ENCODE data around the gene ADAM10. TPM values are rescaled to one million over a fixed set of nuclear protein-coding genes. Genes with fewer than 3 reads are reported as not detected.

The ADAM10 gene
- total RNA-seq, 2 experiments from 2014 or later, result 61.9 to 103 TPM

- CTCF ChIA-PET (ENCODE audit: unreplicated experiment), result no interaction called here
- Histone ChIP-seq H3K27ac (ENCODE audit: low read depth, low read length, poor library complexity, severe bottlenecking) (no peak overlapping the region), H3K4me1 (ENCODE audit: insufficient read depth, low read length, poor library complexity, severe bottlenecking) (peaks cover 20% of the 10 kb centered on the region), H3K36me3 (ENCODE audit: insufficient read depth, low read length) (peaks cover 34% of the 10 kb centered on the region), H3K79me2 (ENCODE audit: insufficient read depth, low read depth, low read length) (peaks cover 62% of the 10 kb centered on the region), H3K4me2 (ENCODE audit: low read length) (no peak overlapping the region), H2AFZ (ENCODE audit: low read length) (no peak overlapping the region), H3K9me3 (ENCODE audit: low read length) (no peaks in the 10 kb centered on the region), H4K20me1 (ENCODE audit: insufficient read depth, low read length) (no peaks in the 10 kb centered on the region), H3K9me2 (ENCODE audit: insufficient read depth, low read length) (no peaks in the 10 kb centered on the region), H3K4me3 (ENCODE audit: low read depth, low read length, poor library complexity, severe bottlenecking) (no peak overlapping the region)
- intact Hi-C loops (cut with micrococcal nuclease; ENCODE audit: unreplicated experiment), result no loop called here
- TF ChIP-seq CTCF (conservative IDR thresholded peaks at IDR 0.05; ENCODE audit: low read length) (no peak), EZH2phosphoT487 (IDR thresholded peaks at IDR 0.05; ENCODE audit: borderline replicate concordance, low read depth, low read length) (no peak)
- BruUV-seq (replicated peaks), result no TSS peak
- no peak for DNase-seq (ENCODE audit: low spot score)
- POLR2A ChIA-PET, result interaction anchor here (1.0 kb wide), 1 partner anchor 53 kb away, joined by 5 read pairs; no protein-coding TSS in a partner anchor
Measured at GRCh38 chr15:58717357-58717756, 32.1 kb downstream of the ADAM10 start.

GRCh38 chr15:58716027-58716426 lies 33.5 kb downstream of the ADAM10 start:
- TF ChIP-seq CTCF (conservative IDR thresholded peaks at IDR 0.05; ENCODE audit: low read length) (no peak), EZH2phosphoT487 (IDR thresholded peaks at IDR 0.05; ENCODE audit: borderline replicate concordance, low read depth, low read length) (no peak)
- Histone ChIP-seq H3K9me2 (ENCODE audit: insufficient read depth, low read length) (no peaks in the 10 kb centered on the region), H4K20me1 (ENCODE audit: insufficient read depth, low read length) (no peaks in the 10 kb centered on the region), H3K27ac (ENCODE audit: low read depth, low read length, poor library complexity, severe bottlenecking) (no peak overlapping the region), H3K9me3 (ENCODE audit: low read length) (no peaks in the 10 kb centered on the region), H2AFZ (ENCODE audit: low read length) (no peak overlapping the region), H3K4me3 (ENCODE audit: low read depth, low read length, poor library complexity, severe bottlenecking) (no peak overlapping the region), H3K4me1 (ENCODE audit: insufficient read depth, low read length, poor library complexity, severe bottlenecking) (peaks cover 20% of the 10 kb centered on the region), H3K36me3 (ENCODE audit: insufficient read depth, low read length) (peaks cover 34% of the 10 kb centered on the region), H3K4me2 (ENCODE audit: low read length) (no peak overlapping the region), H3K79me2 (ENCODE audit: insufficient read depth, low read depth, low read length) (peaks cover 50% of the 10 kb centered on the region)
- POLR2A ChIA-PET, result interaction anchor here (0.6 to 1.0 kb wide), 3 partner anchors 8 to 964 kb away, joined by 3 to 4 read pairs (median 4); no protein-coding TSS in a partner anchor
- no TSS peak for BruUV-seq (replicated peaks)
- no peak for DNase-seq (ENCODE audit: low spot score)
- CTCF ChIA-PET (ENCODE audit: unreplicated experiment), result no interaction called here
- intact Hi-C loops (cut with micrococcal nuclease; ENCODE audit: unreplicated experiment), result no loop called here

GRCh38 chr15:58715266-58715917 lies 34.1 kb downstream of the ADAM10 start:
- Histone ChIP-seq H3K36me3 (ENCODE audit: insufficient read depth, low read length) (peaks cover 39% of the 10 kb centered on the region), H3K4me2 (ENCODE audit: low read length) (peak overlapping the region; percentile 51), H3K9me3 (ENCODE audit: low read length) (no peaks in the 10 kb centered on the region), H3K4me1 (ENCODE audit: insufficient read depth, low read length, poor library complexity, severe bottlenecking) (peaks cover 20% of the 10 kb centered on the region), H3K4me3 (ENCODE audit: low read depth, low read length, poor library complexity, severe bottlenecking) (no peak overlapping the region), H2AFZ (ENCODE audit: low read length) (no peak overlapping the region), H3K9me2 (ENCODE audit: insufficient read depth, low read length) (no peaks in the 10 kb centered on the region), H3K27ac (ENCODE audit: low read depth, low read length, poor library complexity, severe bottlenecking) (no peak overlapping the region), H4K20me1 (ENCODE audit: insufficient read depth, low read length) (no peaks in the 10 kb centered on the region), H3K79me2 (ENCODE audit: insufficient read depth, low read depth, low read length) (peaks cover 52% of the 10 kb centered on the region)
- no peak for TF ChIP-seq CTCF (conservative IDR thresholded peaks at IDR 0.05; ENCODE audit: low read length)
- TF ChIP-seq EZH2phosphoT487 (IDR thresholded peaks at IDR 0.05; ENCODE audit: borderline replicate concordance, low read depth, low read length), result no peak
- intact Hi-C loops (cut with micrococcal nuclease; ENCODE audit: unreplicated experiment), result no loop called here
- DNase-seq (ENCODE audit: low spot score), result peak; percentile 54
- BruUV-seq (replicated peaks), result no TSS peak
- POLR2A ChIA-PET, result interaction anchor here (0.6 to 1.0 kb wide), 4 partner anchors 9 to 965 kb away, joined by 3 to 4 read pairs (median 4); no protein-coding TSS in a partner anchor
- CTCF ChIA-PET (ENCODE audit: unreplicated experiment), result no interaction called here
